ENCODE data around the gene TMEM235. TPM values are rescaled to one million over a fixed set of nuclear protein-coding genes. Genes with fewer than 3 reads are reported as not detected.

The TMEM235 gene
- total RNA-seq, 1 donor from 2014 or later, result not detected

DNA sequence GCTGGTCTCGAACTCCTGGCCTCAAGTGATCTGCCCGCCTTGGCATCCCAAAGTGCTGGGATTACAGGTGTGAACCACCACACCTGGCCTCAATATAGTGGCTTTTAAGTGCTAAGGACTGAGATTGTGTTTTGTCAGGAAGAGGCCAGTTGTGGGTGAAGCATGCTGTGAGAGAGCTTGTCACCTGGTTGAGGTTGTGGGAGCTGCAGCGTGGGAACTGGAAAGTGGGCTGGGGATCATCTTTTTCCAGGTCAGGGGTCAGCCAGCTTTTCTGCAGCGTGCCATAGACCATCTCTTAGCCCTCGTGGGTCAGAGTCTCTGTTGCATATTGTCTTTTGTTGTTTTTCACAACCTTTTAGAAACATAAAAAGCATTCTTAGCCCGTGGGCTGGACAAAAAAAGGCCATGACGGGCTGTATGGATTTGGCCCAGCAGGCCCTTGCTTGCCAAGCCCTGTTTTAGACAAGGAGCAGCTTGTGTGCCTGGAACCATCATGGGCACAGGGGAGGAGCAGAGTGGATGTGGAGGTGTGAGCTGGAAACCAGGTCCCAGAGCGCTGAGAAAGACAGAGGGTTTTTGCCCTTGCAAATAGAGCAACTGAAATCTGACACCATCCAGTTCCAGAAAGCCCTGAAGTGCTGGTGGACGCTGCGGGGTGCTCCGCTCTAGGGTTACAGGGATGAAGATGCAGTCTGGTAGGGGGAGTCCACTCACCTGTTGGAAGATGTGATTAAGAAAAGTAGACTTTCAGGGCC lies 11.9 kb upstream of the TMEM235 start:
- no peak for DNase-seq
- peaks cover 20% of the 10 kb centered on the region for H3K4me1 Mint-ChIP-seq (ENCODE audit: low read depth, unreplicated experiment)
- H3K27me3 Mint-ChIP-seq (ENCODE audit: unreplicated experiment), result peaks cover 3% of the 10 kb centered on the region
- TF ChIP-seq, protein P1, sequence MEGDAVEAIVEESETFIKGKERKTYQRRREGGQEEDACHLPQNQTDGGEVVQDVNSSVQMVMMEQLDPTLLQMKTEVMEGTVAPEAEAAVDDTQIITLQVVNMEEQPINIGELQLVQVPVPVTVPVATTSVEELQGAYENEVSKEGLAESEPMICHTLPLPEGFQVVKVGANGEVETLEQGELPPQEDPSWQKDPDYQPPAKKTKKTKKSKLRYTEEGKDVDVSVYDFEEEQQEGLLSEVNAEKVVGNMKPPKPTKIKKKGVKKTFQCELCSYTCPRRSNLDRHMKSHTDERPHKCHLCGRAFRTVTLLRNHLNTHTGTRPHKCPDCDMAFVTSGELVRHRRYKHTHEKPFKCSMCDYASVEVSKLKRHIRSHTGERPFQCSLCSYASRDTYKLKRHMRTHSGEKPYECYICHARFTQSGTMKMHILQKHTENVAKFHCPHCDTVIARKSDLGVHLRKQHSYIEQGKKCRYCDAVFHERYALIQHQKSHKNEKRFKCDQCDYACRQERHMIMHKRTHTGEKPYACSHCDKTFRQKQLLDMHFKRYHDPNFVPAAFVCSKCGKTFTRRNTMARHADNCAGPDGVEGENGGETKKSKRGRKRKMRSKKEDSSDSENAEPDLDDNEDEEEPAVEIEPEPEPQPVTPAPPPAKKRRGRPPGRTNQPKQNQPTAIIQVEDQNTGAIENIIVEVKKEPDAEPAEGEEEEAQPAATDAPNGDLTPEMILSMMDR (IDR thresholded peaks at IDR 0.05; ENCODE audit: partially characterized antibody, unreplicated experiment), result no peak
- H3K4me3 Mint-ChIP-seq (ENCODE audit: unreplicated experiment), result no peak overlapping the region
- H3K27ac Mint-ChIP-seq (ENCODE audit: unreplicated experiment), result no peak overlapping the region
- H3K9me3 Mint-ChIP-seq (ENCODE audit: unreplicated experiment), result peaks cover 3% of the 10 kb centered on the region
- no peaks in the 10 kb centered on the region for H3K36me3 Mint-ChIP-seq (ENCODE audit: unreplicated experiment)

DNA sequence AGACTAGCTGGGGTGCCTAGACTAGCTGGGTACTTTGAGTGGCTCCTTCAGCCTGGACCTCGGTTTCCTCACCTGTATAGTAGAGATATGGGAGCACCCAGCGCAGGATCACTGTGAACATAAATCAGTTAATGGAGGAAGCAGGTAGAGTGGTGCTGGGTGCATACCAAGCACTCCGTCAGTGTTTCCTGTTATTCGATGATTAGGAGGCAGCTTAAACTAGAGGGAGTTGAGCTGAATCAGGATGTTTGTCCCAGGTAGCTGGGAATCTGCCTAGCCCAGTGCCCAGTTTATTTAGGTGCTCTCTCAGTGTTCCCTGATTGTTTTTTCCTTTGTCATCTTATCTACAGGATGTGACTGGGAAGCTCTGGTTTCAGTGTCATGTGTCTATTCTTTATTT lies 8.4 kb upstream of the TMEM235 start:
- Mint-ChIP-seq H3K4me3 (ENCODE audit: unreplicated experiment) (peak overlapping the region; percentile 52), H3K9me3 (ENCODE audit: unreplicated experiment) (peaks cover 7% of the 10 kb centered on the region), H3K36me3 (ENCODE audit: unreplicated experiment) (no peaks in the 10 kb centered on the region), H3K27me3 (ENCODE audit: unreplicated experiment) (peaks cover 2% of the 10 kb centered on the region), H3K4me1 (ENCODE audit: low read depth, unreplicated experiment) (peaks cover 23% of the 10 kb centered on the region), H3K27ac (ENCODE audit: unreplicated experiment) (no peak overlapping the region)
- DNase-seq, result no peak
- TF ChIP-seq, protein P1 (IDR thresholded peaks at IDR 0.05; ENCODE audit: partially characterized antibody, unreplicated experiment), result no peak

DNA sequence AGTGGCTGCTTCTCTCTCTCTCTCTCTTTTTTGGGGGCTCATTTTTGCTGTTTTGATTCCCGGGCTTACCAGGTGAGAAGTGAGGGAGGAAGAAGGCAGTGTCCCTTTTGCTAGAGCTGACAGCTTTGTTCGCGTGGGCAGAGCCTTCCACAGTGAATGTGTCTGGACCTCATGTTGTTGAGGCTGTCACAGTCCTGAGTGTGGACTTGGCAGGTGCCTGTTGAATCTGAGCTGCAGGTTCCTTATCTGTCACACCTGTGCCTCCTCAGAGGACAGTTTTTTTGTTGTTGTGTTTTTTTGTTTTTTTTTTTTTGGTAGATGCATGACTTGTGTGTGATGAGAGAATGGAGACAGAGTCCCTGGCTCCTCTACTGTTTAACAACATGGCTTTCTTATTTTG lies 7.7 kb upstream of the TMEM235 start:
- peaks cover 2% of the 10 kb centered on the region for H3K27me3 Mint-ChIP-seq (ENCODE audit: unreplicated experiment)
- peak overlapping the region; percentile 46 for H3K4me3 Mint-ChIP-seq (ENCODE audit: unreplicated experiment)
- DNase-seq, result no peak
- H3K4me1 Mint-ChIP-seq (ENCODE audit: low read depth, unreplicated experiment), result peaks cover 23% of the 10 kb centered on the region
- H3K9me3 Mint-ChIP-seq (ENCODE audit: unreplicated experiment), result peaks cover 7% of the 10 kb centered on the region
- TF ChIP-seq, protein P1 (IDR thresholded peaks at IDR 0.05; ENCODE audit: partially characterized antibody, unreplicated experiment), result no peak
- no peaks in the 10 kb centered on the region for H3K36me3 Mint-ChIP-seq (ENCODE audit: unreplicated experiment)
- H3K27ac Mint-ChIP-seq (ENCODE audit: unreplicated experiment), result peak overlapping the region; percentile 83

DNA sequence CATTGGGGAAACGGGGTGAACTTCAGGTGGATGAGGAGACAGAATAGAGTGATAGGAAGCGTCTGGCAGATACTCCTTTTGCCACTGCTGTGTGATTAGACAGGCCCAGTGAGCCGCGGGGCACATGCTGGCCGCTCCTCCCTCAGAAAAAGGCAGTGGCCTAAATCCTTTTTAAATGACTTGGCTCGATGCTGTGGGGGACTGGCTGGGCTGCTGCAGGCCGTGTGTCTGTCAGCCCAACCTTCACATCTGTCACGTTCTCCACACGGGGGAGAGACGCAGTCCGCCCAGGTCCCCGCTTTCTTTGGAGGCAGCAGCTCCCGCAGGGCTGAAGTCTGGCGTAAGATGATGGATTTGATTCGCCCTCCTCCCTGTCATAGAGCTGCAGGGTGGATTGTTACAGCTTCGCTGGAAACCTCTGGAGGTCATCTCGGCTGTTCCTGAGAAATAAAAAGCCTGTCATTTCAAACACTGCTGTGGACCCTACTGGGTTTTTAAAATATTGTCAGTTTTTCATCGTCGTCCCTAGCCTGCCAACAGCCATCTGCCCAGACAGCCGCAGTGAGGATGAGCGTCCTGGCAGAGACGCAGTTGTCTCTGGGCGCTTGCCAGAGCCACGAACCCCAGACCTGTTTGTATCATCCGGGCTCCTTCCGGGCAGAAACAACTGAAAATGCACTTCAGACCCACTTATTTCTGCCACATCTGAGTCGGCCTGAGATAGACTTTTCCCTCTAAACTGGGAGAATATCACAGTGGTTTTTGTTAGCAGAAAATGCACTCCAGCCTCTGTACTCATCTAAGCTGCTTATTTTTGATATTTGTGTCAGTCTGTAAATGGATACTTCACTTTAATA lies 7.0 kb upstream of the TMEM235 start:
- no peak for DNase-seq
- Mint-ChIP-seq H3K27me3 (ENCODE audit: unreplicated experiment) (peaks cover 2% of the 10 kb centered on the region), H3K4me3 (ENCODE audit: unreplicated experiment) (peak overlapping the region; percentile 51), H3K36me3 (ENCODE audit: unreplicated experiment) (no peaks in the 10 kb centered on the region), H3K4me1 (ENCODE audit: low read depth, unreplicated experiment) (peaks cover 23% of the 10 kb centered on the region), H3K27ac (ENCODE audit: unreplicated experiment) (peak overlapping the region; percentile 83), H3K9me3 (ENCODE audit: unreplicated experiment) (peaks cover 7% of the 10 kb centered on the region)
- TF ChIP-seq, protein P1 (IDR thresholded peaks at IDR 0.05; ENCODE audit: partially characterized antibody, unreplicated experiment), result no peak

Data from glutamatergic neuron (in vitro differentiated cells).